ENCODE results near the gene LCNL1. TPM values are rescaled to one million over a fixed set of nuclear protein-coding genes. Genes with fewer than 3 reads are reported as not detected.

LCNL1 gene
- total RNA-seq, 1 experiment from 2014 or later: 0.41 TPM

GRCh38 chr9:136936645-136937170 lies 46.1 kb upstream of the LCNL1 start:
- Histone ChIP-seq H3K79me2 (ENCODE audit: low read depth) (no peaks in the 10 kb centered on the region), H3K27ac (no peak overlapping the region), H3K4me1 (replicated peaks; ENCODE audit: insufficient read depth) (peaks cover 3% of the 10 kb centered on the region), H3K4me3 (no peak overlapping the region), H3K4me2 (no peak overlapping the region), H3F3A (ENCODE audit: insufficient read depth, low read depth) (peaks cover 23% of the 10 kb centered on the region; the same call in 1 of the 2 replicates), H4K20me1 (ENCODE audit: insufficient read depth) (no peaks in the 10 kb centered on the region; the same call in 1 of the 2 replicates), H3K9me2 (ENCODE audit: insufficient read depth) (no peaks in the 10 kb centered on the region), H3K9me3 (ENCODE audit: insufficient read depth, low read depth) (no peaks in the 10 kb centered on the region), H3K27me3 (ENCODE audit: insufficient read depth, low read depth) (no peaks in the 10 kb centered on the region), H2AFZ (no peak overlapping the region), H3K36me3 (ENCODE audit: low read depth) (no peaks in the 10 kb centered on the region; the same call in none of the 2 replicates)
- intact Hi-C loops (cut with micrococcal nuclease; ENCODE audit: unreplicated experiment): no loop called here
- ChIA-PET CTCF (no interaction called here), POLR2A (ENCODE audit: unreplicated experiment) (interaction anchor here (0.6 kb wide), 2 partner anchors 130 to 146 kb away, joined by 4 to 11 read pairs; no protein-coding TSS in a partner anchor)
- TF ChIP-seq EZH2 (IDR thresholded peaks at IDR 0.05; ENCODE audit: low read depth): no peak
- no peak for TF ChIP-seq CTCF (conservative IDR thresholded peaks at IDR 0.05)
- BruUV-seq (replicated peaks): no TSS peak
- no peak for DNase-seq

- H3K27ac ChIP-seq: no peak overlapping the region
Measured at GRCh38 chr9:136937186-136938001, 45.4 kb upstream of the LCNL1 start.

More at GRCh38 chr9:136937186-136938001, 45.4 kb upstream of the LCNL1 start:
- H3F3A ChIP-seq (ENCODE audit: insufficient read depth, low read depth): peaks cover 20% of the 10 kb centered on the region; the same call in 1 of the 2 replicates
- H3K36me3 ChIP-seq (ENCODE audit: low read depth): peaks cover 4% of the 10 kb centered on the region
- H3K9me2 ChIP-seq (ENCODE audit: insufficient read depth): no peaks in the 10 kb centered on the region
- TF ChIP-seq EZH2 (IDR thresholded peaks at IDR 0.05; ENCODE audit: low read depth) (no peak), CTCF (conservative IDR thresholded peaks at IDR 0.05) (no peak)
- no peaks in the 10 kb centered on the region for H3K4me1 ChIP-seq (replicated peaks; ENCODE audit: insufficient read depth)
- BruUV-seq (replicated peaks): no TSS peak
- no peaks in the 10 kb centered on the region for H3K27me3 ChIP-seq (ENCODE audit: insufficient read depth, low read depth)
- H4K20me1 ChIP-seq (ENCODE audit: insufficient read depth): no peaks in the 10 kb centered on the region; the same call in 1 of the 2 replicates
- no peak overlapping the region for H3K4me2 ChIP-seq
- H3K9me3 ChIP-seq (ENCODE audit: insufficient read depth, low read depth): no peaks in the 10 kb centered on the region
- intact Hi-C loops (cut with micrococcal nuclease; ENCODE audit: unreplicated experiment): no loop called here
- ChIA-PET POLR2A (ENCODE audit: unreplicated experiment) (interaction anchor here (0.5 to 0.6 kb wide), 2 partner anchors 45 to 131 kb away, joined by 3 to 4 read pairs; no protein-coding TSS in a partner anchor), CTCF (interaction anchor here (0.6 kb wide), 1 partner anchor 26 kb away, joined by 8 read pairs; no protein-coding TSS in a partner anchor)
- DNase-seq: no peak
- peaks cover 2% of the 10 kb centered on the region for H3K79me2 ChIP-seq (ENCODE audit: low read depth)
- H2AFZ ChIP-seq: no peak overlapping the region
- H3K4me3 ChIP-seq: no peak overlapping the region
